Stimulated activated CD4-positive, alpha-beta T cell treated with anti-CD3 and anti-CD28 coated beads, Interleukin-15, amount 100 ng/mL, for 1 hour (primary cell): ENCODE data around the gene PARP3.
"Not testable (repeated sequence)": the region's sequence is repeated elsewhere in the genome, so short reads cannot be mapped to it uniquely, and the experiment has no call there.

Source experiments
- DNase-seq, 2 donors: peaks; one replicate each; pipeline ENCODE4 v3.0.0-alpha.2; 2020; ENCODE audit warnings: low read depth in 1 of 2, low spot score in 1 of 2

The PARP3 gene

DNA sequence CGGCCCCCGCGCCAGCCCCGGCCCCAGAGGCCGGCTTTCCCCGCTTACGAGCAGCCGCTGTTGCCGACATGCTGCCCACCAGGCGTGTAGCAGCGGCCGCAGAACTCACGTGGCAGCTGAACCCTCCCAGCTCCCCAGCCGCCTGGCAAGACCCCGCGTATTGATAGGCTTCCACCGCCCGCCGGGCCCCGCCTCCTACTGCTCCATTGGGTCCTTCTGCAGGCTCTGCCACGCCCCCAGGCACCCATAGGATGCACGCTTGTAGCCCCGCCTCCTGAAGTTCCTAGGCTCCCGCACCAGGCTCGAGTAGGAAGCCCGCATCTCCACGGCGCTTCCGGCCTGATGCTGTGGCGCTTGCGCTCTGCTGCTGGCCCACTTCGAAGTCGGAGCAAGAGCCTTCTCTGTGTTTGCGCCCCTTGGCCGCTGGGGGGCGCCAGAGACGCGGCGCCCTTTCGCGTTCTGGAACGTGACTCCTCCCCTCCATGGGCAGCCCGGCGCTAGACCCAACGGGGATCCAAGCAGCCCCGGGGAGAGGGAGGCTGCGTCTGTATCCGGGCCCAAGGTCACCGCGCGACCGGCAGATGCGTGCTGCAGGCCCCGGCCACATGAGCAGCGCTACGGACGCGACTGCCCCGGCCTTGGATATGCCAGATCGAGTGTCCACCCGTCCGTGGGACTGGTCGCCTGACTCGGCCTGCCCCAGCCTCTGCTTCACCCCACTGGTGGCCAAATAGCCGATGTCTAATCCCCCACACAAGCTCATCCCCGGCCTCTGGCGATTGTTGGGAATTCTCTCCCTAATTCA lies at the start of gene PARP3, which contains the start of gene RRP9:
Gene PARP3 (plus strand): TSS at position 566 of the 805 bp plus-strand sequence. CDS start 993 bp downstream, outside the sequence.
Gene RRP9 (minus strand): TSS at position 107 of the 805 bp plus-strand sequence. CDS start 37 bp downstream, at position 70.
- DNase-seq: peak; percentile 98 to 99

- DNase-seq: no peak
These were observed 47.8 kb upstream of the PARP3 start for GRCh38 chr3:51894391-51894790.

- DNase-seq: no peak
These were observed 47.2 kb upstream of the PARP3 start for GRCh38 chr3:51894939-51895338.

GRCh38 chr3:51896607-51897305 lies 45.4 kb upstream of the PARP3 start:
- DNase-seq: no peak

GRCh38 chr3:51897391-51897790 lies 44.8 kb upstream of the PARP3 start:
- no peak for DNase-seq

- not testable (repeated sequence) for DNase-seq
These were observed 42.1 kb upstream of the PARP3 start for GRCh38 chr3:51900043-51900442.

DNA sequence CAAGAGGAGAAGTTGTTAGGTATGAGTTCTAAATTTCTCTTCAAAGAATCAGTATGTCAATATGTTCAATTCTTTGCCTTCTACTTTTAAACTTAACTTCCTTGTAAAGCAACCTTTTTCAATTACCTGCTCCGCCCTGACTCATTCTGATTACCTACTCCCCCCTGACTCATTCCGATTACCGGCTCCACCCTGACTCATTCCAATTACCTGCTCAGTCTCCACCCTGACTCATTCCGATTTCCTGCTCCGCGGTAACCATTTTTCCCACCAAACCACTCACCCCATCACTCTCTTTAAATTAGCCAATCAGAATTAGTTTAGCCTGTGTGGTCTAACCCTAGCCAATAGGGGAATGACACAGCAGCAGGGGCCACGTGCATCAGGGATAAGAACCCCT lies 39.8 kb upstream of the PARP3 start:
- not testable (repeated sequence) for DNase-seq

DNA sequence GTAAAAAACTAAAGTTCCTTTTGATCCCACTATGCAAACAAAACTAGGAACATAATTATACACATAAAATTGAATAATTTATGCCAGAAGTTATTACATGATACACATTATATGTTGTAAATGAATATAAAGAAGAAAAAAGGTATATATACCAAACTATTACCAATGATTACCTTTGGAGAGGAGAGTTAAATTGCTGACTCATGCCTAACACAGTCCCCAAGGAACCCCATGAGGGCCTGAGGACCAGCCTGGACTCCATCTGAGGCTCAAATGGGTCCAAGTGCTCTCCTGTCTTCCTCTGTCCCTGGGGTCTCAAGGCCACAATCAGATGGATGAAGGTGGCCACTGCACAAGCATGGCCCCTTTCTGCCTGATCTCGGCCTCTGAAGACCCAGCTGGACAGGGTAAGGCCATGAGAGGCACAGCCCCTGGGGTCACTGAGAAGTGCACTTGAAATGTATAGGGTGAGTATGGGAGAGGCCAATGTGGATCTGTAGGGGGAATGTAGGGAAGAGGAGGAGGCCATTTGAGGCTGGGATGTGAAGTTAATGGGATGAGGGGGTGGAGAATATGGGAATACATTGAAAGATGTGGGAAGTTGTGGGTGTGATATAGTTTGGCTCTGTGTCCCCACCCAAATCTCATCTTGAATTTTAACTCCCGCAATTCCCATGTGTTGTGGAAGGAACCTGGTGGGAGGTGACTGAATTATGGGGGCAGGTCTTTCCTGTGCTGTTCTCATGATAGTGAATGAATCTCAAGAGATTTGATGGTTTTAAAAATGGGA lies 37.9 kb upstream of the PARP3 start:
- no peak for DNase-seq

GRCh38 chr3:51908026-51908425 lies 34.1 kb upstream of the PARP3 start:
- DNase-seq: no peak

DNA sequence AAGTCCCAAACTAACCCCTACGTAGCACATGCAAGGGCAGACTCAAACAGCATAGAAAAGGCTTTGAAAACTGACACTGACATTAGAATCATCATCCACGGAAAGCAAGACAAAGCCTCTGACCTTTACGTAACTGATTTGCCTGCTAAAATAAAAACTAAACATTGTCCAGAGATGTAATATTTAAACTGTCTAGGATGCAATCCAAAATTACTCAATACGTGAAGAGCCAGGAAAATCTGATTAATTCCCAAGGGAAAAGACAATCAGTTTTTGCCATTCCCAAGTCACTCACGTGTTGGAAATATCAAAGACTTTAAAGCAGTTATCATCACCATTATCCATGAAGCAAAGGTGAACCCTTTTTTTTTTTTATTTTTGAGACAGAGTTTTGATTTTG lies 25.7 kb upstream of the PARP3 start:
- DNase-seq: no peak

- DNase-seq: no peak
These were observed 21.0 kb upstream of the PARP3 start for GRCh38 chr3:51921081-51921578.

- no peak for DNase-seq
These were observed 14.8 kb upstream of the PARP3 start for GRCh38 chr3:51927061-51927977.

DNA sequence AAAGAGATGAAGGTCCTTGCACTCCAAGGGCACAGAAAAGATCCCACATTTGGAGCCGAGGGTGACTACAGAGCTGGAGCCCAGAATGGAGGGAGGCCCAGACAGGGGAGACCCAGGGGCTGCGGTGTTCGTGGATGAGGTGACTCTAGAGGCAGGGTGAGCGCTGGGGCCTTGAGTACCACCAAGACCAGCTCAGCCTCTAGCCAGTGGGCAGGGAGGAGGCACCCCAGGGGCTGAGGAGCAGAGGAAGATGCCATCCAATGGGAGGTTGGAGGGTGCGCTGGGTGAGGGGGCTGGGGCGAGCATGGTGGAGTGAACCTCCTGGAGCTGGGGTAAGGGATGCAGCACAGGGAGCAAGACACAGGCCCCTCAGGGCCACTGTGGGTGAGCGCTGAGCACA lies 13.7 kb upstream of the PARP3 start:
- DNase-seq: no peak

GRCh38 chr3:51928981-51929380 lies 13.2 kb upstream of the PARP3 start:
- not testable (repeated sequence) for DNase-seq

DNA sequence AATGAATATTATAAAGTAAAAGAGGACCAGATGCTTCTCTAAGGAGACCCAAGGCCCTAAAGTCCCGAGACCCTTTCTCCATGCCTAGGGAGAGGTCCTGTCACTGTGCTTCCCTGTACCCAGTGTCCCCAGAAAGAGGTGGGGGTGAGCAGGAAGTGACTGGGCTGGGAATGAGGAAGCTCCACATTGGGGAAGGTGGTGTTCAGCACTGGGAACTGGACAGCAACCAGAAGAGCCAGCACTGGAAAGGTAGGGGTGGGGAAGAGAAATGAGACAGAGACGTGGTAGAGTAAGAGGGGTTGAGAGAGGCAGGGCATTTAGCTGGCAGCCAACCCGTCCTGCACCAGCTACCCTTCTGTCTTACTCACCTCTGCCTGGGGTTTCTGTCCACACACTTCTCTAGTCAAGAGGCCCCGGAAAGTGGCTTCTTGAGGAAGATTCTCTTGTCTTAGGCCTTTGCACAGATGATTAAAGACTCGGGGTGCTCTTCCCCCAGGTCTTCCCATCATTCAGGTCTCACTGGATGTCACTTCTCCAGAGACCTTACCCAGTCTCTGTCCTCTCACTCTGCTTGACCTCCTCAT lies 12.7 kb upstream of the PARP3 start:
- DNase-seq: no peak

DNA sequence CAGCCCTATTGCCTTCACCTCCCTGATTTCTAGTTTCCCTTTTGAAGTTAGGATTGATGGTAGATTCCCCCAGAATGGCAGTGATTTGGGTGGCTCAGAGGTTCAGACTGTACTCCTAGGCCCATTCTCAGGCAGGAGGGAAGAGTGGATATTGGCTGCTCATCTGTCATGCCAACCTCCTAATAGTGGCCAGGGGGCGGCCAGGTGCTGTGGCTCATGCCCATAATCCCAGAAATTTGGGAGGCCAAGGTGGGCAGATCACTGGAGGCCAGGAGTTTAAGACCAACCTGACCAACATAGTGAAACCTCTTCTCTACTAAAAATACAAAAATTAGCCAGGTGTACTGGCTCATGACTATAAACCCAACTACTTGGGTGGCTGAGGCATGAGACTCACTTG lies 11.7 kb upstream of the PARP3 start:
- no peak for DNase-seq

GRCh38 chr3:51931756-51932155 lies 10.4 kb upstream of the PARP3 start:
- DNase-seq: no peak

GRCh38 chr3:51932471-51933370 lies 9.4 kb upstream of the PARP3 start:
- DNase-seq: no peak
